HepG2 (cell line): Measurements from ENCODE around the gene CDCA4. TPM values are rescaled to one million over a fixed set of nuclear protein-coding genes. Genes with fewer than 3 reads are reported as not detected.
A peak's percentile ranks its signal among the peaks of the same experiment; 100 is the strongest.

Source experiments
- ELF1 ChIP-seq: sonication (generic); formaldehyde crosslinking; IDR thresholded peaks from 2 replicates; pipeline ENCODE4 v1.4.0; 2020; ENCODE audit warnings: missing genetic modification reagents
- GTF2F1 ChIP-seq: fragments of 150-350 bp; IDR thresholded peaks from 2 replicates; pipeline ENCODE4 v1.6.1; 2014; ENCODE audit warnings: low read length
- HDAC6 ChIP-seq: fragments of 200-600 bp; sonication (generic); IDR thresholded peaks from 2 replicates; pipeline ENCODE4 v1.7.0; 2017; ENCODE audit warnings: mild to moderate bottlenecking, antibody characterized with exemption, low read length, low read depth
- IKZF1 ChIP-seq: fragments of 450-650 bp; IDR thresholded peaks from 2 replicates; pipeline ENCODE4 v1.7.1; 2016
- JDP2 ChIP-seq: sonication (generic); formaldehyde crosslinking; IDR thresholded peaks from 2 replicates; pipeline ENCODE4 v1.8.1; 2022; ENCODE audit warnings: missing genetic modification reagents, borderline replicate concordance
- MAFG ChIP-seq: sonication (generic); formaldehyde crosslinking; IDR thresholded peaks from 2 replicates; pipeline ENCODE4 v1.5.1; 2020; ENCODE audit warnings: mild to moderate bottlenecking, missing genetic modification reagents
- PRPF4 ChIP-seq: fragments of 200-400 bp; formaldehyde crosslinking; IDR thresholded peaks from 2 replicates; pipeline ENCODE4 v1.6.1; 2016; ENCODE audit warnings: low read length, low read depth; ENCODE audit not compliant: poor library complexity, severe bottlenecking
- SSRP1 ChIP-seq: IDR thresholded peaks from 2 replicates; pipeline ENCODE4 v1.6.1; 2016; ENCODE audit warnings: control low read depth
- ZNF234 ChIP-seq: sonication (generic); formaldehyde crosslinking; conservative IDR thresholded peaks from 2 replicates; pipeline ENCODE4 v1.5.1; 2020; ENCODE audit warnings: mild to moderate bottlenecking, missing genetic modification reagents
- ZNF546 ChIP-seq: sonication (generic); formaldehyde crosslinking; conservative IDR thresholded peaks from 2 replicates; pipeline ENCODE4 v1.8.1; 2023; ENCODE audit warnings: mild to moderate bottlenecking, missing genetic modification reagents
- polyA plus RNA-seq, 8 experiments: library from polyadenylated mRNA; depleted of rRNA in 3 of 8; stranded (reverse) in 7 of 8; unstranded in 1 of 8; fragments of >200 nt; fragmentation: Illumina TruSeq in 4 of 8; extraction: Trizol in 4 of 8; gene quantifications; 2 replicates each; pipeline versions ENCODE4 v1.2.1 to v1.2.3, GENCODE V29; 2011 to 2016; ENCODE audit warnings: low read depth in 4 of 8, missing spikeins in 1 of 8, mixed read lengths in 1 of 8; ENCODE audit not compliant: insufficient read depth in 1 of 8
- total RNA-seq, 5 experiments: library from RNA; depleted of rRNA; stranded (reverse); fragments of >200 nt; fragmentation: Illumina TruSeq; extraction: Trizol; gene quantifications; 2 replicates each; pipeline ENCODE4 v1.2.3, GENCODE V29; 2016; ENCODE audit warnings: low read depth in 1 of 5
- TF ChIP-seq, protein P1 (sequence below): sonication (generic); formaldehyde crosslinking; IDR thresholded peaks from one replicate; pipeline ENCODE4 v1.5.1; 2020; ENCODE audit warnings: mild to moderate bottlenecking, missing genetic modification reagents; ENCODE audit errors: not compliant biosample characterization
- TF ChIP-seq, protein P2 (sequence below): IDR thresholded peaks from 2 replicates; pipeline ENCODE4 v1.6.1; 2016; ENCODE audit warnings: missing compliant biosample characterization, missing genetic modification reagents, borderline replicate concordance
- TF ChIP-seq, protein P3 (sequence below): IDR thresholded peaks from 2 replicates; pipeline ENCODE4 v1.6.1; 2012; ENCODE audit warnings: inconsistent platforms
- TF ChIP-seq, protein P4 (sequence below): sonication (generic); formaldehyde crosslinking; IDR thresholded peaks from 2 replicates; pipeline ENCODE4 v1.8.1; 2023; ENCODE audit warnings: mild to moderate bottlenecking, missing genetic modification reagents
- TF ChIP-seq, protein P5 (sequence below): sonication (generic); formaldehyde crosslinking; IDR thresholded peaks from 2 replicates; pipeline ENCODE4 v1.4.0; 2020; ENCODE audit warnings: missing genetic modification reagents
- TF ChIP-seq, protein P6 (sequence below): sonication (generic); formaldehyde crosslinking; IDR thresholded peaks from 2 replicates; pipeline ENCODE4 v1.9.0; 2022; ENCODE audit warnings: missing genetic modification reagents, mild to moderate bottlenecking, borderline replicate concordance

Gene CDCA4
- total and polyA plus RNA-seq, 2 of the 13 experiments (the other 11 are each of a cell fraction or from before 2014, with no cell fraction given) = 19.7 to 43.1 TPM

DNA sequence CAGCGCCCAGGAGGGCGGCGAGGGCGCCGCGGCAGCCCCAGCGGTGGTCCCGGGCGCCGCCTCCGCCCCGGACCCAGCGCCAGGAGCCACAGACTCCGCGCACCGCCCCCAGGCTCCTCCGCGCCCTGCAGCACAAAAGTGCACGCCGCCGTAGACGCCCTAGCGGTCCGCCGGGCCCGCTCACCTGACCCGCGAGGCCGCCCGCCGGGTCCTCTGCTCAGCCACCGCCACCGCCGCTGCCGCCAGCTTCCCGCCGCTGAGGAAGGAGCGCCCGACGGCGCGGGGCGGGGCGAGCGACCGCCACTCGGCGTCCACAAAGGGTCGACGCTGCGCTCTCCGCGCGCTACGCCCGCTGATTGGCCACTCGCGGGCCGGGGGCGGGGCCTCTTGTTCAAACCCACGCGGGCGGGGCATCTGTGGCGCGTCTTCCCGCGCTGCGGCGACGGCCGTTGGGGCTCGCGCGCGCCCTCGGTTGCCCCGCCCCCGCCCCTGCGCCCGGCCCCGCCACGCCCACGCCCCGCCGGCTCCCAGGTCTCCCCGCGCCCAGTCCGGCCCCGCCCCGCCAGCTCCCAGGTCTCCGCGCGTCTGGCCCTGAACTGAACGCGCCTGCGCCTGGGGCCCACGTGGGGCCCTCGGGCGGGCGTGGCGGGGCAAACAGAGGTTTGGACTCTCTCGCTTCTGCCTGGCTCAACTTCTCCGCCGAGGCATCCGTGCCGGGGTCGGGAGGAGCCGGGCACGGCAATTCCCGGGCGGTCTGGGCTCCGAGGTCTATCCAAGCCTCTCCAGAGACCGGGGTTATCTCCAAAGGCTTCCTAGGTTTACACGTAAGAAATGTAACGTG is at the start of gene CDCA4 (continued):
- TF ChIP-seq, protein P1, sequence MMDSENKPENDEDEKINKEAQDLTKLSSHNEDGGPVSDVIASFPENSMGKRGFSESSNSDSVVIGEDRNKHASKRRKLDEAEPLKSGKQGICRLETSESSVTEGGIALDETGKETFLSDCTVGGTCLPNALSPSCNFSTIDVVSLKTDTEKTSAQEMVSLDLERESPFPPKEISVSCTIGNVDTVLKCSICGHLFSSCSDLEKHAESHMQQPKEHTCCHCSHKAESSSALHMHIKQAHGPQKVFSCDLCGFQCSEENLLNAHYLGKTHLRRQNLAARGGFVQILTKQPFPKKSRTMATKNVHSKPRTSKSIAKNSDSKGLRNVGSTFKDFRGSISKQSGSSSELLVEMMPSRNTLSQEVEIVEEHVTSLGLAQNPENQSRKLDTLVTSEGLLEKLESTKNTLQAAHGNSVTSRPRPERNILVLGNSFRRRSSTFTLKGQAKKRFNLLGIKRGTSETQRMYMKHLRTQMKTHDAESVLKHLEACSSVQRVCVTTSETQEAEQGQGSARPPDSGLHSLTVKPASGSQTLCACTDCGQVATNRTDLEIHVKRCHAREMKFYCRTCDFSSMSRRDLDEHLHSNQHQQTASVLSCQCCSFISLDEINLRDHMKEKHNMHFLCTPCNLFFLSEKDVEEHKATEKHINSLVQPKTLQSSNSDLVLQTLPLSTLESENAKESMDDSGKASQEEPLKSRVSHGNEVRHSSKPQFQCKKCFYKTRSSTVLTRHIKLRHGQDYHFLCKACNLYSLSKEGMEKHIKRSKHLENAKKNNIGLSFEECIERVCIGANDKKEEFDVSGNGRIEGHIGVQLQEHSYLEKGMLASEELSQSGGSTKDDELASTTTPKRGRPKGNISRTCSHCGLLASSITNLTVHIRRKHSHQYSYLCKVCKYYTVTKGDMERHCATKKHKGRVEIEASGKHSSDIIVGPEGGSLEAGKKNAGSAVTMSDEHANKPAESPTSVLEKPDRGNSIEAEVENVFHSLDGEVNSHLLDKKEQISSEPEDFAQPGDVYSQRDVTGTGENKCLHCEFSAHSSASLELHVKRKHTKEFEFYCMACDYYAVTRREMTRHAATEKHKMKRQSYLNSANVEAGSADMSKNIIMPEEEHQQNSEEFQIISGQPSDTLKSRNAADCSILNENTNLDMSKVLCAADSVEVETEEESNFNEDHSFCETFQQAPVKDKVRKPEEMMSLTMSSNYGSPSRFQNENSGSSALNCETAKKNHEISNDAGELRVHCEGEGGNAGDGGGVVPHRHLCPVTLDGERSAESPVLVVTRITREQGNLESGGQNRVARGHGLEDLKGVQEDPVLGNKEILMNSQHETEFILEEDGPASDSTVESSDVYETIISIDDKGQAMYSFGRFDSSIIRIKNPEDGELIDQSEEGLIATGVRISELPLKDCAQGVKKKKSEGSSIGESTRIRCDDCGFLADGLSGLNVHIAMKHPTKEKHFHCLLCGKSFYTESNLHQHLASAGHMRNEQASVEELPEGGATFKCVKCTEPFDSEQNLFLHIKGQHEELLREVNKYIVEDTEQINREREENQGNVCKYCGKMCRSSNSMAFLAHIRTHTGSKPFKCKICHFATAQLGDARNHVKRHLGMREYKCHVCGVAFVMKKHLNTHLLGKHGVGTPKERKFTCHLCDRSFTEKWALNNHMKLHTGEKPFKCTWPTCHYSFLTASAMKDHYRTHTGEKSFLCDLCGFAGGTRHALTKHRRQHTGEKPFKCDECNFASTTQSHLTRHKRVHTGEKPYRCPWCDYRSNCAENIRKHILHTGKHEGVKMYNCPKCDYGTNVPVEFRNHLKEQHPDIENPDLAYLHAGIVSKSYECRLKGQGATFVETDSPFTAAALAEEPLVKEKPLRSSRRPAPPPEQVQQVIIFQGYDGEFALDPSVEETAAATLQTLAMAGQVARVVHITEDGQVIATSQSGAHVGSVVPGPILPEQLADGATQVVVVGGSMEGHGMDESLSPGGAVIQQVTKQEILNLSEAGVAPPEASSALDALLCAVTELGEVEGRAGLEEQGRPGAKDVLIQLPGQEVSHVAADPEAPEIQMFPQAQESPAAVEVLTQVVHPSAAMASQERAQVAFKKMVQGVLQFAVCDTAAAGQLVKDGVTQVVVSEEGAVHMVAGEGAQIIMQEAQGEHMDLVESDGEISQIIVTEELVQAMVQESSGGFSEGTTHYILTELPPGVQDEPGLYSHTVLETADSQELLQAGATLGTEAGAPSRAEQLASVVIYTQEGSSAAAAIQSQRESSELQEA (CRISPR knock-in tag) = peak; percentile 36
- TF ChIP-seq, protein P2, sequence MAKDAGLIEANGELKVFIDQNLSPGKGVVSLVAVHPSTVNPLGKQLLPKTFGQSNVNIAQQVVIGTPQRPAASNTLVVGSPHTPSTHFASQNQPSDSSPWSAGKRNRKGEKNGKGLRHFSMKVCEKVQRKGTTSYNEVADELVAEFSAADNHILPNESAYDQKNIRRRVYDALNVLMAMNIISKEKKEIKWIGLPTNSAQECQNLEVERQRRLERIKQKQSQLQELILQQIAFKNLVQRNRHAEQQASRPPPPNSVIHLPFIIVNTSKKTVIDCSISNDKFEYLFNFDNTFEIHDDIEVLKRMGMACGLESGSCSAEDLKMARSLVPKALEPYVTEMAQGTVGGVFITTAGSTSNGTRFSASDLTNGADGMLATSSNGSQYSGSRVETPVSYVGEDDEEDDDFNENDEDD = peak; percentile 96
- TF ChIP-seq IKZF1 (no peak), ZNF546 (CRISPR knock-in tag) (0 out of 2 replicates have a peak, but pooled peaks have one; percentile 56), JDP2 (CRISPR knock-in tag) (no peak), ZNF234 (no peak), PRPF4 (no peak), SSRP1 (CRISPR knock-in tag) (no peak), ELF1 (no peak), MAFG (no peak), HDAC6 (no peak), GTF2F1 (no peak)
- TF ChIP-seq, protein P3, sequence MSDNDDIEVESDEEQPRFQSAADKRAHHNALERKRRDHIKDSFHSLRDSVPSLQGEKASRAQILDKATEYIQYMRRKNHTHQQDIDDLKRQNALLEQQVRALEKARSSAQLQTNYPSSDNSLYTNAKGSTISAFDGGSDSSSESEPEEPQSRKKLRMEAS = peak; percentile 89
- TF ChIP-seq, protein P4, sequence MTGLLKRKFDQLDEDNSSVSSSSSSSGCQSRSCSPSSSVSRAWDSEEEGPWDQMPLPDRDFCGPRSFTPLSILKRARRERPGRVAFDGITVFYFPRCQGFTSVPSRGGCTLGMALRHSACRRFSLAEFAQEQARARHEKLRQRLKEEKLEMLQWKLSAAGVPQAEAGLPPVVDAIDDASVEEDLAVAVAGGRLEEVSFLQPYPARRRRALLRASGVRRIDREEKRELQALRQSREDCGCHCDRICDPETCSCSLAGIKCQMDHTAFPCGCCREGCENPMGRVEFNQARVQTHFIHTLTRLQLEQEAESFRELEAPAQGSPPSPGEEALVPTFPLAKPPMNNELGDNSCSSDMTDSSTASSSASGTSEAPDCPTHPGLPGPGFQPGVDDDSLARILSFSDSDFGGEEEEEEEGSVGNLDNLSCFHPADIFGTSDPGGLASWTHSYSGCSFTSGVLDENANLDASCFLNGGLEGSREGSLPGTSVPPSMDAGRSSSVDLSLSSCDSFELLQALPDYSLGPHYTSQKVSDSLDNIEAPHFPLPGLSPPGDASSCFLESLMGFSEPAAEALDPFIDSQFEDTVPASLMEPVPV = peak; percentile 64; the same call in 1 of the 2 replicates
- TF ChIP-seq, protein P5, sequence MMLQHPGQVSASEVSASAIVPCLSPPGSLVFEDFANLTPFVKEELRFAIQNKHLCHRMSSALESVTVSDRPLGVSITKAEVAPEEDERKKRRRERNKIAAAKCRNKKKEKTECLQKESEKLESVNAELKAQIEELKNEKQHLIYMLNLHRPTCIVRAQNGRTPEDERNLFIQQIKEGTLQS (CRISPR knock-in tag) = no peak
- TF ChIP-seq, protein P6, sequence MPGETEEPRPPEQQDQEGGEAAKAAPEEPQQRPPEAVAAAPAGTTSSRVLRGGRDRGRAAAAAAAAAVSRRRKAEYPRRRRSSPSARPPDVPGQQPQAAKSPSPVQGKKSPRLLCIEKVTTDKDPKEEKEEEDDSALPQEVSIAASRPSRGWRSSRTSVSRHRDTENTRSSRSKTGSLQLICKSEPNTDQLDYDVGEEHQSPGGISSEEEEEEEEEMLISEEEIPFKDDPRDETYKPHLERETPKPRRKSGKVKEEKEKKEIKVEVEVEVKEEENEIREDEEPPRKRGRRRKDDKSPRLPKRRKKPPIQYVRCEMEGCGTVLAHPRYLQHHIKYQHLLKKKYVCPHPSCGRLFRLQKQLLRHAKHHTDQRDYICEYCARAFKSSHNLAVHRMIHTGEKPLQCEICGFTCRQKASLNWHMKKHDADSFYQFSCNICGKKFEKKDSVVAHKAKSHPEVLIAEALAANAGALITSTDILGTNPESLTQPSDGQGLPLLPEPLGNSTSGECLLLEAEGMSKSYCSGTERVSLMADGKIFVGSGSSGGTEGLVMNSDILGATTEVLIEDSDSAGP = no peak
